HG02943 (cell line): ENCODE measurements around the gene CHD6.
A peak's percentile ranks its signal among the peaks of the same experiment; 100 is the strongest.

Experiments used
- ATAC-seq: cut with Tn5 transposase; IDR thresholded peaks from one replicate; pipeline ENCODE4 v1.9.1; 2021; ENCODE audit warnings: mild to moderate bottlenecking, low read depth, moderate library complexity; ENCODE audit not compliant: unreplicated experiment

The CHD6 gene

GRCh38 chr20:41433203-41433602, 185.0 kb downstream of the CHD6 start:
- ATAC-seq = no peak

GRCh38 chr20:41432746-41433145, 185.4 kb downstream of the CHD6 start:
- no peak for ATAC-seq

GRCh38 chr20:41428285-41428684, 189.9 kb downstream of the CHD6 start:
- ATAC-seq = no peak

- ATAC-seq = no peak
Measured at GRCh38 chr20:41427833-41428232, 190.3 kb downstream of the CHD6 start.

GRCh38 chr20:41426976-41427375, 191.2 kb downstream of the CHD6 start:
- ATAC-seq = no peak

GRCh38 chr20:41426086-41426830, 191.9 kb downstream of the CHD6 start:
- no peak for ATAC-seq

GRCh38 chr20:41425180-41425884, 192.8 kb downstream of the CHD6 start:
- ATAC-seq = no peak

GRCh38 chr20:41424546-41424945, 193.6 kb downstream of the CHD6 start:
- no peak for ATAC-seq

GRCh38 chr20:41424011-41424410, 194.2 kb downstream of the CHD6 start:
- no peak for ATAC-seq

- no peak for ATAC-seq
Measured at GRCh38 chr20:41422953-41423352, 195.2 kb downstream of the CHD6 start.

GRCh38 chr20:41418739-41419293, 199.4 kb downstream of the CHD6 start:
- no peak for ATAC-seq

- ATAC-seq = no peak
Measured at GRCh38 chr20:41418031-41418430, 200.1 kb downstream of the CHD6 start.

- no peak for ATAC-seq
Measured at GRCh38 chr20:41415191-41415590, 203.0 kb downstream of the CHD6 start.

- no peak for ATAC-seq
Measured at GRCh38 chr20:41413169-41413568, 205.0 kb downstream of the CHD6 start.

- no peak for ATAC-seq
Measured at GRCh38 chr20:41412324-41413120, 205.7 kb downstream of the CHD6 start.

GRCh38 chr20:41411391-41411847, 206.8 kb downstream of the CHD6 start:
- ATAC-seq = no peak

GRCh38 chr20:41408986-41409385, 209.2 kb downstream of the CHD6 start:
- no peak for ATAC-seq

- ATAC-seq = peak; percentile 82
Measured at GRCh38 chr20:41408156-41408794, 209.9 kb downstream of the CHD6 start.

- ATAC-seq = no peak
Measured at GRCh38 chr20:41407607-41408006, 210.6 kb downstream of the CHD6 start.

- no peak for ATAC-seq
Measured at GRCh38 chr20:41406896-41407444, 211.2 kb downstream of the CHD6 start.
